ENCODE measurements around the gene NDUFB7.
"Not testable (repeated sequence)": the region's sequence is repeated elsewhere in the genome, so short reads cannot be mapped to it uniquely, and the experiment has no call there.

The NDUFB7 gene

GRCh38 chr19:14571695-14572490 lies at the start of gene NDUFB7:
NDUFB7 (minus strand) TSS chr19:14572066; CDS start chr19:14572000, 66 bp downstream.
- peak; percentile 90 for DNase-seq (ENCODE audit: low spot score)

GRCh38 chr19:14619404-14619803 lies 47.5 kb upstream of the NDUFB7 start:
- no peak for DNase-seq (ENCODE audit: low spot score)

- DNase-seq (ENCODE audit: low spot score) = no peak
These were observed 44.5 kb upstream of the NDUFB7 start for GRCh38 chr19:14616407-14616806.

- no peak for DNase-seq (ENCODE audit: low spot score)
These were observed 43.8 kb upstream of the NDUFB7 start for GRCh38 chr19:14615623-14616022.

GRCh38 chr19:14614099-14614412 lies 42.2 kb upstream of the NDUFB7 start:
- DNase-seq (ENCODE audit: low spot score) = no peak

- not testable (repeated sequence) for DNase-seq (ENCODE audit: low spot score)
These were observed 41.7 kb upstream of the NDUFB7 start for GRCh38 chr19:14613399-14614098.

- DNase-seq (ENCODE audit: low spot score) = no peak
These were observed 40.8 kb upstream of the NDUFB7 start for GRCh38 chr19:14612657-14613056.

GRCh38 chr19:14612242-14612641 lies 40.4 kb upstream of the NDUFB7 start:
- not testable (repeated sequence) for DNase-seq (ENCODE audit: low spot score)

- no peak for DNase-seq (ENCODE audit: low spot score)
These were observed 39.2 kb upstream of the NDUFB7 start for GRCh38 chr19:14611051-14611450.

GRCh38 chr19:14606627-14607026 lies 34.8 kb upstream of the NDUFB7 start:
- DNase-seq (ENCODE audit: low spot score) = no peak

- no peak for DNase-seq (ENCODE audit: low spot score)
These were observed 32.1 kb upstream of the NDUFB7 start for GRCh38 chr19:14603990-14604387.

GRCh38 chr19:14599548-14600147 lies 27.8 kb upstream of the NDUFB7 start:
- no peak for DNase-seq (ENCODE audit: low spot score)

GRCh38 chr19:14595558-14595957 lies 23.7 kb upstream of the NDUFB7 start:
- DNase-seq (ENCODE audit: low spot score) = no peak

- DNase-seq (ENCODE audit: low spot score) = not testable (repeated sequence)
These were observed 17.6 kb upstream of the NDUFB7 start for GRCh38 chr19:14589433-14589832.

GRCh38 chr19:14585187-14585586 lies 13.3 kb upstream of the NDUFB7 start:
- not testable (repeated sequence) for DNase-seq (ENCODE audit: low spot score)

- DNase-seq (ENCODE audit: low spot score) = not testable (repeated sequence)
These were observed 12.5 kb upstream of the NDUFB7 start for GRCh38 chr19:14584372-14584771.

- no peak for DNase-seq (ENCODE audit: low spot score)
These were observed 11.1 kb upstream of the NDUFB7 start, which contains the start of gene CLEC17A for GRCh38 chr19:14582894-14583340. CLEC17A (plus strand) TSS chr19:14583084; CDS start chr19:14583161, 77 bp downstream.

- no peak for DNase-seq (ENCODE audit: low spot score)
These were observed 8.9 kb upstream of the NDUFB7 start for GRCh38 chr19:14580623-14581237.

GRCh38 chr19:14577885-14578427 lies 6.1 kb upstream of the NDUFB7 start:
- DNase-seq (ENCODE audit: low spot score) = peak; percentile 48

- DNase-seq (ENCODE audit: low spot score) = no peak
These were observed 5.4 kb upstream of the NDUFB7 start for GRCh38 chr19:14577264-14577663.

GRCh38 chr19:14576363-14576762 lies 4.5 kb upstream of the NDUFB7 start:
- no peak for DNase-seq (ENCODE audit: low spot score)

- no peak for DNase-seq (ENCODE audit: low spot score)
These were observed 3.6 kb upstream of the NDUFB7 start for GRCh38 chr19:14575428-14575980.

Data from ecto neural progenitor cell (in vitro differentiated cells).